B cell (primary cell): ENCODE measurements around the gene RERE. TPM values are rescaled to one million over a fixed set of nuclear protein-coding genes. Genes with fewer than 3 reads are reported as not detected.

Experiments
- ATAC-seq: fragments of 200-7000 bp; cut with Tn5 transposase; one replicate; pipeline ENCODE4 v1.10.0; 2021; ENCODE audit warnings: low read depth, mild to moderate bottlenecking, moderate number of reproducible peaks, moderate library complexity
- CTCF ChIA-PET: fragments of 350-600 bp; sonication (Branson Sonifier 250); formaldehyde crosslinking; loops from one replicate; lab custom pipeline; 2021; ENCODE audit warnings: antibody characterized with exemption, inconsistent platforms; lab: Charles Lee
- POLR2A ChIA-PET: fragments of 350-600 bp; sonication (Branson Sonifier 250); formaldehyde crosslinking; loops from one replicate; lab custom pipeline; 2021; ENCODE audit warnings: antibody characterized with exemption; lab: Charles Lee
- DNase-seq: peaks from one replicate; pipeline ENCODE4 v3.0.0; 2013
- H2AFZ ChIP-seq: 2 replicates; pipeline ENCODE4 v1.6.1; 2012; ENCODE audit warnings: mild to moderate bottlenecking, low read depth, low read length; ENCODE audit not compliant: insufficient read depth, poor library complexity, severe bottlenecking
- H3K27ac ChIP-seq, 2 donors: 1 replicate in 1 of 2; 2 replicates in 1 of 2; pipeline ENCODE4 v1.5.1; 2012 to 2013; ENCODE audit warnings: low read length in 2 of 2, mild to moderate bottlenecking in 2 of 2, moderate library complexity in 1 of 2
- H3K27me3 ChIP-seq, 4 experiments: fragments of 200-600 bp in 1 of 4; sonication (generic) in 1 of 4; replicated peaks in 1 of 4; 1 replicate in 2 of 4; 2 replicates in 2 of 4; pipeline versions ENCODE4 v1.6.1 to v1.7.0; 2013 to 2016; ENCODE audit warnings: low read length in 3 of 4, mild to moderate bottlenecking in 2 of 4, mixed read lengths in 1 of 4, moderate library complexity in 1 of 4; ENCODE audit not compliant: insufficient read depth in 4 of 4, control insufficient read depth in 3 of 4; ENCODE audit errors: control extremely low read depth in 1 of 4
- H3K36me3 ChIP-seq, 2 experiments: replicated peaks in 1 of 2; 1 replicate in 1 of 2; 2 replicates in 1 of 2; pipeline versions ENCODE4 v1.6.1 to v1.7.1; 2013; ENCODE audit warnings: low read length in 1 of 2; ENCODE audit not compliant: insufficient read depth in 2 of 2, control insufficient read depth in 1 of 2; ENCODE audit errors: control extremely low read depth in 1 of 2, extremely low read depth in 1 of 2
- H3K4me1 ChIP-seq, 2 donors: fragments of 200-600 bp in 1 of 2; sonication (generic) in 1 of 2; 1 replicate in 1 of 2; 2 replicates in 1 of 2; pipeline versions ENCODE4 v1.5.1 to v1.6.1; 2013 to 2017; ENCODE audit warnings: low read length in 2 of 2; ENCODE audit not compliant: control insufficient read depth in 2 of 2, insufficient read depth in 2 of 2
- H3K4me2 ChIP-seq: replicated peaks from 2 replicates; pipeline ENCODE3; 2012; ENCODE audit warnings: mild to moderate bottlenecking, low read depth, low read length; ENCODE audit not compliant: poor library complexity, severe bottlenecking
- H3K4me3 ChIP-seq, 5 experiments: fragments of 200-600 bp in 1 of 5; sonication (generic) in 1 of 5; 1 replicate in 3 of 5; 2 replicates in 2 of 5; pipeline versions ENCODE4 v1.5.1 to v1.7.0; 2011 to 2016; ENCODE audit warnings: low read length in 4 of 5, mild to moderate bottlenecking in 4 of 5, low read depth in 2 of 5, control low read depth in 1 of 5, moderate library complexity in 1 of 5; ENCODE audit not compliant: insufficient read depth in 1 of 5; ENCODE audit errors: control extremely low read depth in 1 of 5, extremely low read depth in 1 of 5
- H3K79me2 ChIP-seq: fragments of 200-600 bp; sonication (generic); one replicate; pipeline ENCODE4 v1.6.0; 2016; ENCODE audit warnings: low read length; ENCODE audit not compliant: control insufficient read depth, insufficient read depth
- H3K9ac ChIP-seq: fragments of 200-600 bp; sonication (generic); 2 replicates; pipeline ENCODE4 v1.6.1; 2017; ENCODE audit warnings: mild to moderate bottlenecking, low read length, moderate library complexity
- H3K9me3 ChIP-seq, 3 donors: one replicate each; pipeline versions ENCODE4 v1.6.1 to v1.7.1; 2013; ENCODE audit warnings: low read length in 2 of 3; ENCODE audit not compliant: control insufficient read depth in 2 of 3, insufficient read depth in 1 of 3; ENCODE audit errors: control extremely low read depth in 1 of 3
- H4K20me1 ChIP-seq: 2 replicates; pipeline ENCODE4 v1.6.0; 2012; ENCODE audit warnings: mild to moderate bottlenecking, low read length; ENCODE audit not compliant: insufficient read depth, control insufficient read depth, poor library complexity, severe bottlenecking
- H3K27ac Mint-ChIP-seq: one replicate; pipeline ENCODE4 v1.8.0; 2021; ENCODE audit warnings: mixed read lengths
- H3K27me3 Mint-ChIP-seq: one replicate; pipeline ENCODE4 v1.8.0; 2021; ENCODE audit warnings: mixed read lengths
- H3K4me1 Mint-ChIP-seq: one replicate; pipeline ENCODE4 v1.8.0; 2021; ENCODE audit warnings: mixed read lengths
- H3K4me3 Mint-ChIP-seq: one replicate; pipeline ENCODE4 v1.8.0; 2021; ENCODE audit warnings: mixed read lengths
- H3K9me3 Mint-ChIP-seq: one replicate; pipeline ENCODE4 v1.8.0; 2022; ENCODE audit warnings: mixed read lengths; ENCODE audit not compliant: insufficient read depth
- EZH2 ChIP-seq: IDR thresholded peaks from 2 replicates; pipeline ENCODE4 v1.6.1; 2012; ENCODE audit warnings: borderline replicate concordance, low read depth, mild to moderate bottlenecking, moderate library complexity, low read length; ENCODE audit not compliant: insufficient read depth, poor library complexity, severe bottlenecking
- WGBS: methylation state at CpG from one replicate; pipeline ENCODE4 v1.1.5; 2013; ENCODE audit warnings: missing lambda C conversion rate; ENCODE audit not compliant: insufficient coverage; 5-methylcytosine and 5-hydroxymethylcytosine counted together
- intact Hi-C: fragments of 100-400 bp; cut with micrococcal nuclease; formaldehyde crosslinking; loops from one replicate; pipeline ENCODE4 v1.10.0; 2022
- polyA plus RNA-seq: library from polyadenylated mRNA; depleted of rRNA; stranded (reverse); fragments of >200 nt; gene quantifications from 2 replicates; pipeline ENCODE4 v1.2.3, GENCODE V29; 2012
- total RNA-seq, 2 donors: library from RNA; stranded (reverse); fragments of 120-200 nt in 1 of 2; gene quantifications; 1 replicate in 1 of 2; 2 replicates in 1 of 2; pipeline versions ENCODE4 v1.2.3 to v1.2.4, GENCODE V29; 2013 to 2022
- TF ChIP-seq, protein P1 (sequence below): fragments of 200-600 bp; IDR thresholded peaks from one replicate; pipeline ENCODE4 v1.8.0; 2022; ENCODE audit warnings: antibody characterized with exemption, mild to moderate bottlenecking

The RERE gene
- total and polyA plus RNA-seq, 2 donors (not counting 1 experiment from before 2014, with no cell fraction given): 27.3 to 132 TPM

DNA sequence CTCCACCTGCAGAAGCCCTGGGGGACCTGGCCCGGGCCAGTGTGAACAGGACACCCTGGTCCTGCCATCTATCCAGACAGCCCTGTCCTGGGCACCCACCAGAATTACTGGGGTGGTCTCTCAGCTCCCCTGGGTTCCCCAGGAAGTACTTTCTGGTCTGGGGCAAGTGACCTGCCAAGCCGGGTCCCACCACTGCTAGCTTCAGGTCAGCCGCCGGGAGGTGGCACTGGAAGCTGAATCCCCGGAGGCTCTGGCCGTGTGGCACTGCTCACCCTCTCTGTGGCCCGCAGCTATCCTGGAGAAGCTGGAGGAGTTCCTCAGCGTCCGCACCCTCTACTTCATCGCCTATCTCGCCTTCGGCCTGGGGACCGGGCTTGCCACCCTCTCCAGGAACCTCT lies 478.2 kb downstream of the RERE start:
- ChIA-PET POLR2A (no interaction called here), CTCF (no interaction called here)
- Mint-ChIP-seq H3K4me1 (no peaks in the 10 kb centered on the region), H3K4me3 (no peak overlapping the region), H3K9me3 (no peaks in the 10 kb centered on the region), H3K27me3 (no peaks in the 10 kb centered on the region), H3K27ac (no peak overlapping the region)
- no peak overlapping the region for H2AFZ ChIP-seq
- H3K27ac ChIP-seq: no peak overlapping the region
- H3K4me1 ChIP-seq: no peaks in the 10 kb centered on the region
- H3K9ac ChIP-seq: no peak overlapping the region
- H3K36me3 ChIP-seq: no peaks in the 10 kb centered on the region
- no peak overlapping the region for H3K4me3 ChIP-seq
- H3K27me3 ChIP-seq: no peaks in the 10 kb centered on the region
- no peak for TF ChIP-seq EZH2
- TF ChIP-seq, protein P1, sequence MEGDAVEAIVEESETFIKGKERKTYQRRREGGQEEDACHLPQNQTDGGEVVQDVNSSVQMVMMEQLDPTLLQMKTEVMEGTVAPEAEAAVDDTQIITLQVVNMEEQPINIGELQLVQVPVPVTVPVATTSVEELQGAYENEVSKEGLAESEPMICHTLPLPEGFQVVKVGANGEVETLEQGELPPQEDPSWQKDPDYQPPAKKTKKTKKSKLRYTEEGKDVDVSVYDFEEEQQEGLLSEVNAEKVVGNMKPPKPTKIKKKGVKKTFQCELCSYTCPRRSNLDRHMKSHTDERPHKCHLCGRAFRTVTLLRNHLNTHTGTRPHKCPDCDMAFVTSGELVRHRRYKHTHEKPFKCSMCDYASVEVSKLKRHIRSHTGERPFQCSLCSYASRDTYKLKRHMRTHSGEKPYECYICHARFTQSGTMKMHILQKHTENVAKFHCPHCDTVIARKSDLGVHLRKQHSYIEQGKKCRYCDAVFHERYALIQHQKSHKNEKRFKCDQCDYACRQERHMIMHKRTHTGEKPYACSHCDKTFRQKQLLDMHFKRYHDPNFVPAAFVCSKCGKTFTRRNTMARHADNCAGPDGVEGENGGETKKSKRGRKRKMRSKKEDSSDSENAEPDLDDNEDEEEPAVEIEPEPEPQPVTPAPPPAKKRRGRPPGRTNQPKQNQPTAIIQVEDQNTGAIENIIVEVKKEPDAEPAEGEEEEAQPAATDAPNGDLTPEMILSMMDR: no peak
- 94% methylated on average over 13 of the region's 13 CpGs for WGBS
- H3K4me2 ChIP-seq: no peak overlapping the region
- DNase-seq: no peak
- H3K79me2 ChIP-seq: no peaks in the 10 kb centered on the region
- intact Hi-C loops: no loop called here
- H4K20me1 ChIP-seq: no peaks in the 10 kb centered on the region
- peaks cover 0 to 19% (median 0%) of the 10 kb centered on the region in 3 donors for H3K9me3 ChIP-seq
- no peak for ATAC-seq

DNA sequence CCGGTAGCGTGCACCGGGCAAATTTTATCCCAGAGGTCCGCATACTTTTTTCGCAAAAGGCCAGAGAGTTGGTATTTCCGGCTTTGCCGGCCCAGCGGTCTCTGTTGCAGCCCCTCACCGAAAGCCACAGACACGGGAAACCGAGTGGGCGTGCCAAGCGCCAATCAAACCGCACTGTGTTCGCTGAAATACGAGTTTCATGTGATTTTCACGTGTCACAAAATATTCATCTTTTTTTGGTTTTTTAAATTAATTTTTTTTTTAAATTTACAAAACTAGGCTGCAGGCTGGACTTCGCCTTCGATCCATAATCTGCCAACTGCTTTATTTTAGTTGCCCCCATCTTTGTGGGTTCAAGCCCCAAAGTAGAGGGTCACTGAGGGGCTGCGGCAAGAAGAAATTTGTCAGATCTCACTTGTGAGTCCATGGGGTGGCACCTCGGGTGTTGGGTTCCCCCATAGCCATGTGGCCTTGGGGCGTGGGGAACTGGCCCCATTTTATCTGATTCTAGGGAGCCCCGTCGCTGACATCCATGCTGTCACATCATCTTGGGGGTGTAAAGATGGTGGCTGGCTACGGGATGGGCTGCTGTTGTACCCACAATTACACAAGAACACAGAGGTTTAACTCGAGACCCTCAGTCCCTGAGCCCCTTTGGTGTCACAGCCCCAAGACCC lies 478.8 kb downstream of the RERE start:
- Mint-ChIP-seq H3K4me1 (no peaks in the 10 kb centered on the region), H3K27me3 (no peaks in the 10 kb centered on the region), H3K27ac (no peak overlapping the region), H3K9me3 (no peaks in the 10 kb centered on the region), H3K4me3 (no peak overlapping the region)
- CTCF ChIA-PET: no interaction called here
- Histone ChIP-seq H3K4me2 (no peak overlapping the region), H3K36me3 (no peaks in the 10 kb centered on the region), H3K4me1 (no peaks in the 10 kb centered on the region), H3K79me2 (no peaks in the 10 kb centered on the region), H4K20me1 (no peaks in the 10 kb centered on the region), H3K9me3 (peaks cover 0 to 22% (median 0%) of the 10 kb centered on the region in 3 donors), H3K9ac (no peak overlapping the region), H3K4me3 (no peak overlapping the region), H3K27me3 (no peaks in the 10 kb centered on the region), H3K27ac (no peak overlapping the region), H2AFZ (no peak overlapping the region)
- POLR2A ChIA-PET: interaction anchor here (0.8 kb wide), 1 partner anchor 13 kb away, joined by 4 read pairs; no protein-coding TSS in a partner anchor
- TF ChIP-seq, protein P1: no peak
- TF ChIP-seq EZH2: no peak
- DNase-seq: no peak
- no peak for ATAC-seq
- intact Hi-C loops: no loop called here
- WGBS: 92% methylated on average over 20 of the region's 26 CpGs
